H9 (cell line): ENCODE results near the gene BTBD8. TPM values are rescaled to one million over a fixed set of nuclear protein-coding genes. Genes with fewer than 3 reads are reported as not detected.

Experiments used
- DNase-seq: peaks from one replicate; pipeline ENCODE4 v3.0.0-alpha.2; 2017
- H2AFZ ChIP-seq: one replicate; pipeline ENCODE4 v1.6.1; 2013; ENCODE audit warnings: mild to moderate bottlenecking, low read length, control low read depth, moderate library complexity
- H2AK5ac ChIP-seq: 2 replicates; pipeline ENCODE4 v1.6.1; 2013; ENCODE audit warnings: low read length, control low read depth, mixed read lengths; ENCODE audit not compliant: insufficient read length
- H2BK120ac ChIP-seq: one replicate; pipeline ENCODE4 v1.6.1; 2013; ENCODE audit warnings: low read depth, mild to moderate bottlenecking, low read length, control low read depth, inconsistent platforms; ENCODE audit not compliant: poor library complexity, severe bottlenecking
- H2BK12ac ChIP-seq: 2 replicates; pipeline ENCODE4 v1.6.1; 2013; ENCODE audit warnings: low read length, control low read depth, mixed read lengths, low read depth; ENCODE audit not compliant: insufficient read length
- H2BK15ac ChIP-seq: 2 replicates; pipeline ENCODE4 v1.6.1; 2013; ENCODE audit warnings: low read depth, low read length, control low read depth
- H2BK20ac ChIP-seq: one replicate; pipeline ENCODE4 v1.6.1; 2013; ENCODE audit warnings: low read depth, mild to moderate bottlenecking, low read length, control low read depth, inconsistent platforms; ENCODE audit not compliant: poor library complexity, severe bottlenecking
- H2BK5ac ChIP-seq: 2 replicates; pipeline ENCODE4 v1.6.1; 2013; ENCODE audit warnings: low read length, control low read depth, mixed read lengths; ENCODE audit not compliant: insufficient read length
- H3K14ac ChIP-seq: 2 replicates; pipeline ENCODE4 v1.6.1; 2013; ENCODE audit warnings: low read length, control low read depth; ENCODE audit not compliant: insufficient read depth
- H3K18ac ChIP-seq: 2 replicates; pipeline ENCODE4 v1.6.1; 2013; ENCODE audit warnings: low read depth, mild to moderate bottlenecking, mixed read lengths, low read length, control low read depth; ENCODE audit not compliant: insufficient read length
- H3K23ac ChIP-seq: 2 replicates; pipeline ENCODE4 v1.6.1; 2013; ENCODE audit warnings: low read length, control low read depth, mixed read lengths, low read depth; ENCODE audit not compliant: insufficient read length
- H3K23me2 ChIP-seq: 2 replicates; pipeline ENCODE4 v1.6.1; 2013; ENCODE audit warnings: low read depth, mild to moderate bottlenecking, mixed read lengths, low read length, control low read depth; ENCODE audit not compliant: insufficient read length, poor library complexity, severe bottlenecking
- H3K27ac ChIP-seq: 2 replicates; pipeline ENCODE4 v1.5.1; 2013; ENCODE audit warnings: low read length, control low read depth, mixed read lengths, low read depth; ENCODE audit not compliant: insufficient read length
- H3K27me3 ChIP-seq: 2 replicates; pipeline ENCODE4 v1.6.1; 2013; ENCODE audit warnings: low read length, control low read depth, inconsistent platforms; ENCODE audit not compliant: insufficient read depth
- H3K4ac ChIP-seq: 2 replicates; pipeline ENCODE4 v1.6.1; 2013; ENCODE audit warnings: low read depth, mild to moderate bottlenecking, control low read depth, inconsistent platforms, low read length, moderate library complexity
- H3K4me1 ChIP-seq: 2 replicates; pipeline ENCODE4 v1.6.1; 2013; ENCODE audit warnings: low read length, control low read depth, inconsistent platforms; ENCODE audit not compliant: insufficient read depth
- H3K4me2 ChIP-seq: 2 replicates; pipeline ENCODE4 v1.6.1; 2013; ENCODE audit warnings: low read length, control low read depth, mixed read lengths; ENCODE audit not compliant: insufficient read length, insufficient read depth
- H3K56ac ChIP-seq: 2 replicates; pipeline ENCODE4 v1.6.1; 2013; ENCODE audit warnings: low read depth, mild to moderate bottlenecking, mixed read lengths, low read length, control low read depth; ENCODE audit not compliant: insufficient read length
- H3K79me1 ChIP-seq: 2 replicates; pipeline ENCODE4 v1.6.1; 2013; ENCODE audit warnings: low read depth, mild to moderate bottlenecking, moderate library complexity, low read length, control low read depth, inconsistent platforms; ENCODE audit not compliant: insufficient read depth, poor library complexity, severe bottlenecking
- H3K79me2 ChIP-seq: 2 replicates; pipeline ENCODE4 v1.6.1; 2013; ENCODE audit warnings: low read length, control low read depth, inconsistent platforms; ENCODE audit not compliant: insufficient read depth
- H3K9ac ChIP-seq: 2 replicates; pipeline ENCODE4 v1.6.1; 2013; ENCODE audit warnings: low read length, control low read depth, mixed read lengths; ENCODE audit not compliant: insufficient read length; ENCODE audit errors: extremely low read depth
- H3K9me3 ChIP-seq: one replicate; pipeline ENCODE4 v1.6.1; 2013; ENCODE audit warnings: low read depth, low read length, inconsistent platforms; ENCODE audit not compliant: control insufficient read depth
- H3T11ph ChIP-seq: one replicate; pipeline ENCODE4 v1.6.1; 2013; ENCODE audit warnings: mild to moderate bottlenecking, low read length, control low read depth, inconsistent platforms
- H4K20me1 ChIP-seq: one replicate; pipeline ENCODE4 v1.6.1; 2013; ENCODE audit not compliant: control insufficient read depth, insufficient read length, insufficient read depth
- H4K5ac ChIP-seq: 2 replicates; pipeline ENCODE4 v1.6.1; 2013; ENCODE audit warnings: low read depth, mild to moderate bottlenecking, mixed read lengths, low read length, control low read depth; ENCODE audit not compliant: insufficient read length
- H4K8ac ChIP-seq: replicated peaks from 2 replicates; pipeline ENCODE4 v1.6.1; 2013; ENCODE audit warnings: low read length, control low read depth, mixed read lengths, low read depth; ENCODE audit not compliant: insufficient read length
- H4K91ac ChIP-seq: 2 replicates; pipeline ENCODE4 v1.6.1; 2013; ENCODE audit warnings: low read depth, mild to moderate bottlenecking, moderate library complexity, mixed read lengths, low read length, control low read depth; ENCODE audit not compliant: insufficient read length
- H3K27ac Mint-ChIP-seq, 3 experiments: 2 replicates in 2 of 3; 3 replicates in 1 of 3; pipeline ENCODE4 v1.8.0; 2020 to 2021; ENCODE audit warnings: mixed read lengths in 3 of 3, mild to moderate bottlenecking in 1 of 3, moderate library complexity in 1 of 3
- H3K27me3 Mint-ChIP-seq: 2 replicates; pipeline ENCODE4 v1.8.0; 2021; ENCODE audit warnings: low read depth, mild to moderate bottlenecking, moderate library complexity, mixed read lengths
- H3K36me3 Mint-ChIP-seq, 3 experiments: 2 replicates in 2 of 3; 3 replicates in 1 of 3; pipeline ENCODE4 v1.8.0; 2020 to 2021; ENCODE audit warnings: low read depth in 3 of 3, mixed read lengths in 3 of 3; ENCODE audit not compliant: insufficient read depth in 1 of 3
- H3K4me1 Mint-ChIP-seq, 2 experiments: 2 replicates each; pipeline ENCODE4 v1.8.0; 2020; ENCODE audit warnings: mixed read lengths in 2 of 2
- H3K4me3 Mint-ChIP-seq, 2 experiments: 2 replicates in 1 of 2; 3 replicates in 1 of 2; pipeline ENCODE4 v1.8.0; 2020 to 2021; ENCODE audit warnings: mild to moderate bottlenecking in 2 of 2, mixed read lengths in 2 of 2, moderate library complexity in 1 of 2
- H3K9me3 Mint-ChIP-seq, 2 experiments: 2 replicates in 1 of 2; 3 replicates in 1 of 2; pipeline ENCODE4 v1.8.0; 2020; ENCODE audit warnings: mild to moderate bottlenecking in 2 of 2, mixed read lengths in 2 of 2, moderate library complexity in 1 of 2
- WGBS: extraction: QIAGEN DNeasy Blood & Tissue Kit; methylation state at CpG from one replicate; pipeline ENCODE4 v1.1.7; 2013; ENCODE audit warnings: missing lambda C conversion rate, low lambda C conversion rate, mixed read lengths; ENCODE audit not compliant: insufficient read length; ENCODE audit errors: extremely low coverage; 5-methylcytosine and 5-hydroxymethylcytosine counted together
- total RNA-seq: library from RNA; stranded (reverse); gene quantifications from 2 replicates; pipeline ENCODE4 v1.2.1, GENCODE V29; 2021
- TF ChIP-seq, protein P1 (sequence below): fragments of 200-600 bp; sonication (generic); conservative IDR thresholded peaks from 3 replicates; pipeline ENCODE4 v1.8.0; 2021; ENCODE audit warnings: antibody characterized with exemption, mild to moderate bottlenecking

The BTBD8 gene
- total RNA-seq, 1 experiment from 2014 or later: 1.4 TPM

DNA sequence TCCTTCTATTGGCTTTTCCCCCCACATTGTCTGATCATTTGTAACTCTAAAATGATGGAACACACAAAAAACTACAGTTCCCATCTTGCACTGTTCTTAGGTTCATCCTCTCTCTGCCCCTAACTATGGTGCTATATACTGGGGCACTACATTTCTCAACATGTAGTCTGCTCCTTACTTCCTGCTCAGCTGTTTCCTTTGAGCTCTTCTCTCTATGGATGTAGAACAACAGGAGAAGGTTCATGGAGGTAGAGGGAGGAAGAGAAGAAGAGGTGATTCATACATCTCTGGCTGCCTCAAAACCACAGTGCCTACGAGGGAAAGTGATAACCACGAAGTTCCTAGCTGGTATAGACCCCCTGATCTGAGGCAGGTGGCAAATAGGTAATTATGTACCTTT, 130.6 kb downstream of the BTBD8 start:
- Mint-ChIP-seq H3K9me3 (peaks cover 0 to 2% of the 10 kb centered on the region in 2 experiments; a peak in 1 of 5 replicates), H3K27me3 (no peaks in the 10 kb centered on the region; the same call in 1 of the 2 replicates), H3K4me1 (peaks cover 0 to 2% of the 10 kb centered on the region in 2 experiments; a peak in 1 of 4 replicates), H3K36me3 (no peaks in the 10 kb centered on the region), H3K4me3 (no peak overlapping the region), H3K27ac (no peak overlapping the region)
- Histone ChIP-seq H3K27ac (no peak overlapping the region), H3K27me3 (no peaks in the 10 kb centered on the region), H3K79me1 (no peaks in the 10 kb centered on the region), H2BK20ac (no peak overlapping the region), H2BK12ac (no peak overlapping the region), H2AFZ (no peak overlapping the region), H3K14ac (no peak overlapping the region), H4K5ac (no peak overlapping the region), H2BK15ac (no peak overlapping the region), H4K8ac (no peak overlapping the region), H3K23me2 (no peaks in the 10 kb centered on the region), H2BK120ac (no peak overlapping the region), H3K9me3 (no peaks in the 10 kb centered on the region), H2BK5ac (no peak overlapping the region), H3T11ph (no peak overlapping the region), H3K18ac (no peak overlapping the region), H4K91ac (no peak overlapping the region), H3K56ac (no peak overlapping the region), H3K79me2 (no peaks in the 10 kb centered on the region), H4K20me1 (no peaks in the 10 kb centered on the region), H3K4ac (no peak overlapping the region), H3K9ac (no peak overlapping the region), H3K4me1 (no peaks in the 10 kb centered on the region), H2AK5ac (no peak overlapping the region), H3K4me2 (no peak overlapping the region), H3K23ac (no peak overlapping the region)
- DNase-seq: no peak
- TF ChIP-seq, protein P1, sequence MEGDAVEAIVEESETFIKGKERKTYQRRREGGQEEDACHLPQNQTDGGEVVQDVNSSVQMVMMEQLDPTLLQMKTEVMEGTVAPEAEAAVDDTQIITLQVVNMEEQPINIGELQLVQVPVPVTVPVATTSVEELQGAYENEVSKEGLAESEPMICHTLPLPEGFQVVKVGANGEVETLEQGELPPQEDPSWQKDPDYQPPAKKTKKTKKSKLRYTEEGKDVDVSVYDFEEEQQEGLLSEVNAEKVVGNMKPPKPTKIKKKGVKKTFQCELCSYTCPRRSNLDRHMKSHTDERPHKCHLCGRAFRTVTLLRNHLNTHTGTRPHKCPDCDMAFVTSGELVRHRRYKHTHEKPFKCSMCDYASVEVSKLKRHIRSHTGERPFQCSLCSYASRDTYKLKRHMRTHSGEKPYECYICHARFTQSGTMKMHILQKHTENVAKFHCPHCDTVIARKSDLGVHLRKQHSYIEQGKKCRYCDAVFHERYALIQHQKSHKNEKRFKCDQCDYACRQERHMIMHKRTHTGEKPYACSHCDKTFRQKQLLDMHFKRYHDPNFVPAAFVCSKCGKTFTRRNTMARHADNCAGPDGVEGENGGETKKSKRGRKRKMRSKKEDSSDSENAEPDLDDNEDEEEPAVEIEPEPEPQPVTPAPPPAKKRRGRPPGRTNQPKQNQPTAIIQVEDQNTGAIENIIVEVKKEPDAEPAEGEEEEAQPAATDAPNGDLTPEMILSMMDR: no peak
- WGBS: no CpG with 5 or more reads among the region's 2 CpGs
